Measurements from ENCODE around the gene BPIFB3. TPM values are rescaled to one million over a fixed set of nuclear protein-coding genes. Genes with fewer than 3 reads are reported as not detected.

Gene BPIFB3
- total RNA-seq, 3 donors from 2014 or later (not counting 1 experiment from before 2014, with no cell fraction given), result not detected

DNA sequence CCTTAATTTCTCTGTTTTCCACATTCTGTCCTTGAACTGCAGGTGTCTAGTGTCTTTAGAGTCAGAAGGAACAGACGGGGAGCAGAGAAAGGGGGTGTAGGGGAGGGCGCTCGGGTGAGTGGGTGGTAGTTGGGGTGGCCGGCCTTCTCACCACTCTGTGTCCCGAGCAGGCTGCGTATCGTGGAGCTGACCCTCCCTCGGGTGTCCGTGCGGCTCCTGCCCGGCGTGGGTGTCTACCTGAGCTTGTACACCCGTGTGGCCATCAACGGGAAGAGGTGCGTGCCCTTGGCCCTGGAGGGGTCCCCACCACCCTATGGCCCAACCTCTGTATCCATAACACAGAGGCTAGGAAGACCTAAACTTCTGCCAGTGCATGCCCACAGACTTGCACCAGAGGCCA, 31.0 kb downstream of the BPIFB3 start:
- Mint-ChIP-seq H3K4me1 (no peaks in the 10 kb centered on the region), H3K27ac (no peak overlapping the region), H3K36me3 (no peaks in the 10 kb centered on the region), H3K9me3 (no peaks in the 10 kb centered on the region), H3K4me3 (no peak overlapping the region), H3K27me3 (ENCODE audit: low read depth in 2 of 2) (no peaks in the 10 kb centered on the region)
- Histone ChIP-seq H3K4me1 (ENCODE audit: control insufficient read depth, insufficient read depth, low read length) (no peaks in the 10 kb centered on the region), H3K27me3 (ENCODE audit: control insufficient read depth, insufficient read depth, low read length) (no peaks in the 10 kb centered on the region), H3K9me3 (ENCODE audit: control insufficient read depth, insufficient read depth, low read length) (no peaks in the 10 kb centered on the region), H3K27ac (ENCODE audit: low read length) (no peak overlapping the region), H3K4me3 (ENCODE audit: low read length) (no peak overlapping the region), H3K36me3 (ENCODE audit: control insufficient read depth, insufficient read depth, low read length) (no peaks in the 10 kb centered on the region)
- DNase-seq, result no peak
- 93% methylated on average over 15 of the region's 15 CpGs for WGBS (ENCODE audit: insufficient coverage)
- intact Hi-C loops (cut with micrococcal nuclease), result no loop called here
- TF ChIP-seq, protein P1, sequence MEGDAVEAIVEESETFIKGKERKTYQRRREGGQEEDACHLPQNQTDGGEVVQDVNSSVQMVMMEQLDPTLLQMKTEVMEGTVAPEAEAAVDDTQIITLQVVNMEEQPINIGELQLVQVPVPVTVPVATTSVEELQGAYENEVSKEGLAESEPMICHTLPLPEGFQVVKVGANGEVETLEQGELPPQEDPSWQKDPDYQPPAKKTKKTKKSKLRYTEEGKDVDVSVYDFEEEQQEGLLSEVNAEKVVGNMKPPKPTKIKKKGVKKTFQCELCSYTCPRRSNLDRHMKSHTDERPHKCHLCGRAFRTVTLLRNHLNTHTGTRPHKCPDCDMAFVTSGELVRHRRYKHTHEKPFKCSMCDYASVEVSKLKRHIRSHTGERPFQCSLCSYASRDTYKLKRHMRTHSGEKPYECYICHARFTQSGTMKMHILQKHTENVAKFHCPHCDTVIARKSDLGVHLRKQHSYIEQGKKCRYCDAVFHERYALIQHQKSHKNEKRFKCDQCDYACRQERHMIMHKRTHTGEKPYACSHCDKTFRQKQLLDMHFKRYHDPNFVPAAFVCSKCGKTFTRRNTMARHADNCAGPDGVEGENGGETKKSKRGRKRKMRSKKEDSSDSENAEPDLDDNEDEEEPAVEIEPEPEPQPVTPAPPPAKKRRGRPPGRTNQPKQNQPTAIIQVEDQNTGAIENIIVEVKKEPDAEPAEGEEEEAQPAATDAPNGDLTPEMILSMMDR (IDR thresholded peaks at IDR 0.05), result no peak
- no peak for ATAC-seq

DNA sequence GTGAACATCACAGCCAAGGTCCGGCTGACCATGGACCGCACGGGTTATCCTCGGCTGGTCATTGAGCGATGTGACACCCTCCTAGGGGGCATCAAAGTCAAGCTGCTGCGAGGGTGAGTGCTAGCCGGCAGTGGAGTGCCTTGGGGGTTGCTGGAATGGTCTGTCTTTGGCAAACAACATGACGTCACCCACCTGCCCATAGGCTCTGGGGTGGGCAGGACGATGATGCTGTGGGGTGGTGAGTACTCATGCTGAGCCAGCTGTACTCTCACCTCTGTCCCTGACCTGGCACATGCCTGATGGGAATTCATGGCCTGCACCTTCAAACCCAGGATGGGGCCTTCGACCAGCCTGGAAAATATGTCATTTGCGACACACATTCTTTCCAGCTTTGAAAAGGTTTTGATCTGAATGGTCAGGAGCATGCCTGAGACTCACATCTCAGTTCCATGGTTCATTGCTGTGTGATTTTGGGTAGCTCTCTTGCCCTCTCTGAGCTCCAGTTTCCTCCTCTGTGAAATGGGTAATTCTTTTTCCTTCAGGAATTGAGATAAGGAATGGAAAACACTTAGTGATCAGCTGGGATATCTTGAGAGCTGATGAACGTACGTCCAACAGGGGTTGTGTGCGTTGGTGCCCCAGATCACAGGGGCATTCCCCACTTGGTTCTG, 32.5 kb downstream of the BPIFB3 start:
- Histone ChIP-seq H3K4me3 (ENCODE audit: low read length) (no peak overlapping the region), H3K4me1 (ENCODE audit: control insufficient read depth, insufficient read depth, low read length) (no peaks in the 10 kb centered on the region), H3K36me3 (ENCODE audit: control insufficient read depth, insufficient read depth, low read length) (no peaks in the 10 kb centered on the region), H3K27me3 (ENCODE audit: control insufficient read depth, insufficient read depth, low read length) (no peaks in the 10 kb centered on the region), H3K9me3 (ENCODE audit: control insufficient read depth, insufficient read depth, low read length) (no peaks in the 10 kb centered on the region), H3K27ac (ENCODE audit: low read length) (no peak overlapping the region)
- ATAC-seq (no peak), DNase-seq (no peak)
- Mint-ChIP-seq H3K4me3 (no peak overlapping the region), H3K9me3 (no peaks in the 10 kb centered on the region), H3K4me1 (no peaks in the 10 kb centered on the region), H3K27ac (no peak overlapping the region), H3K27me3 (ENCODE audit: low read depth in 2 of 2) (no peaks in the 10 kb centered on the region), H3K36me3 (no peaks in the 10 kb centered on the region)
- TF ChIP-seq, protein P1 (IDR thresholded peaks at IDR 0.05), result no peak
- WGBS (ENCODE audit: insufficient coverage), result 91% methylated on average over 14 of the region's 14 CpGs
- intact Hi-C loops (cut with micrococcal nuclease), result no loop called here

DNA sequence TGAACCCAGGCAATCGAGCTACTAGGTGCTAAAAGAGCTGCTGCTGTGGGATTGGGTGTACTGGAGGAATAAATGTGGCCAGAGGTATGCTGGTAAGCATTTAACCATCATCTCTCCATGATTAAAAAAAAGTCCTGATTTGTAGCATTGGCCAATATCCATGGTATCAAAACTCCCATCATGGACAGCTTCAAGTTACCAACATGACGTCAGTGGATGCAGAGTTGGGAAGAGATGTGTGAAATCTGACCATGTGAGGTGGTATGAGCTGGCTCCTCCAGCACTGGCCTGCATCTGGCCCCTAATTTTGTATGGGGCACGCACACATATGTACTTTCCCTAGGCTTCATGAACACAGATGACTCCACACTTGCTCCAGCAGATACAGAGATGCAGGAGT, 37.4 kb downstream of the BPIFB3 start:
- ATAC-seq (no peak), DNase-seq (no peak)
- H3K36me3 ChIP-seq (ENCODE audit: control insufficient read depth, insufficient read depth, low read length), result no peaks in the 10 kb centered on the region
- intact Hi-C loops (cut with micrococcal nuclease), result no loop called here
- TF ChIP-seq, protein P1 (IDR thresholded peaks at IDR 0.05), result no peak
- H3K36me3 Mint-ChIP-seq, result no peaks in the 10 kb centered on the region
- H3K27ac Mint-ChIP-seq, result no peak overlapping the region
- no peaks in the 10 kb centered on the region for H3K27me3 ChIP-seq (ENCODE audit: control insufficient read depth, insufficient read depth, low read length)
- H3K4me1 Mint-ChIP-seq, result no peaks in the 10 kb centered on the region
- H3K9me3 ChIP-seq (ENCODE audit: control insufficient read depth, insufficient read depth, low read length), result no peaks in the 10 kb centered on the region
- no peaks in the 10 kb centered on the region for H3K4me1 ChIP-seq (ENCODE audit: control insufficient read depth, insufficient read depth, low read length)
- H3K27ac ChIP-seq (ENCODE audit: low read length), result no peak overlapping the region
- H3K4me3 Mint-ChIP-seq, result no peak overlapping the region
- 86% methylated on average over 3 of the region's 3 CpGs for WGBS (ENCODE audit: insufficient coverage)
- peaks cover 0 to 4% of the 10 kb centered on the region in 2 donors for H3K27me3 Mint-ChIP-seq (ENCODE audit: low read depth in 2 of 2)
- H3K9me3 Mint-ChIP-seq, result no peaks in the 10 kb centered on the region
- no peak overlapping the region for H3K4me3 ChIP-seq (ENCODE audit: low read length)

DNA sequence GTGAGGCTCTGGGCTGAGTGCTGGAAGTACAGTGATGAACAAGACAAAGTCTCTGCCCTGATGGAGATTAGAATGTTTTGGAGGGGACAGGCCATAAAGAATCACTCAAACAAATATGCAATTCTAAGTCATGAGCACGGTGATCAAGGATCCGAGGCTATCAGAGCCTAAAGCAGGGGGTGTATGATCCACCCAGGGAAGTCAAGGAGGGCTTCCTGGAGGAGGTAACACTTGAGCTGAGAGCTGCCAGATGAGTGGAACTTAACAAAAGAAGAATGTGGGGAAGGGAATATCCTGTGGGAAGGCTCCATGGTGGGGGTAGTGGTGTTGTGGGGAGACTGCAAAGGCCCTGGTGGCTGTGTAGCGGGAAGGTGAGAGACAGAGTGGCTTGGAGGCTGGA, 38.0 kb downstream of the BPIFB3 start:
- intact Hi-C loops (cut with micrococcal nuclease), result no loop called here
- Histone ChIP-seq H3K27ac (ENCODE audit: low read length) (no peak overlapping the region), H3K9me3 (ENCODE audit: control insufficient read depth, insufficient read depth, low read length) (no peaks in the 10 kb centered on the region), H3K27me3 (ENCODE audit: control insufficient read depth, insufficient read depth, low read length) (no peaks in the 10 kb centered on the region), H3K4me1 (ENCODE audit: control insufficient read depth, insufficient read depth, low read length) (no peaks in the 10 kb centered on the region), H3K36me3 (ENCODE audit: control insufficient read depth, insufficient read depth, low read length) (no peaks in the 10 kb centered on the region), H3K4me3 (ENCODE audit: low read length) (no peak overlapping the region)
- no peak for ATAC-seq
- Mint-ChIP-seq H3K4me3 (no peak overlapping the region), H3K36me3 (no peaks in the 10 kb centered on the region), H3K27me3 (ENCODE audit: low read depth in 2 of 2) (peaks cover 0 to 4% of the 10 kb centered on the region in 2 donors), H3K9me3 (no peaks in the 10 kb centered on the region), H3K27ac (no peak overlapping the region), H3K4me1 (no peaks in the 10 kb centered on the region)
- WGBS (ENCODE audit: insufficient coverage), result 89% methylated on average over 3 of the region's 3 CpGs
- TF ChIP-seq, protein P1 (IDR thresholded peaks at IDR 0.05), result no peak
- no peak for DNase-seq

Data from natural killer cell (primary cell).